ENCODE results near the gene TAF10.

TAF10 gene

GRCh38 chr11:6566704-6567370 is 45.2 kb downstream of the TAF10 start:
- ChIA-PET CTCF (interaction anchor here (0.9 kb wide), 1 partner anchor 36 kb away, joined by 3 read pairs; no protein-coding TSS in a partner anchor), POLR2A (no interaction called here)
- TF ChIP-seq, protein P1, sequence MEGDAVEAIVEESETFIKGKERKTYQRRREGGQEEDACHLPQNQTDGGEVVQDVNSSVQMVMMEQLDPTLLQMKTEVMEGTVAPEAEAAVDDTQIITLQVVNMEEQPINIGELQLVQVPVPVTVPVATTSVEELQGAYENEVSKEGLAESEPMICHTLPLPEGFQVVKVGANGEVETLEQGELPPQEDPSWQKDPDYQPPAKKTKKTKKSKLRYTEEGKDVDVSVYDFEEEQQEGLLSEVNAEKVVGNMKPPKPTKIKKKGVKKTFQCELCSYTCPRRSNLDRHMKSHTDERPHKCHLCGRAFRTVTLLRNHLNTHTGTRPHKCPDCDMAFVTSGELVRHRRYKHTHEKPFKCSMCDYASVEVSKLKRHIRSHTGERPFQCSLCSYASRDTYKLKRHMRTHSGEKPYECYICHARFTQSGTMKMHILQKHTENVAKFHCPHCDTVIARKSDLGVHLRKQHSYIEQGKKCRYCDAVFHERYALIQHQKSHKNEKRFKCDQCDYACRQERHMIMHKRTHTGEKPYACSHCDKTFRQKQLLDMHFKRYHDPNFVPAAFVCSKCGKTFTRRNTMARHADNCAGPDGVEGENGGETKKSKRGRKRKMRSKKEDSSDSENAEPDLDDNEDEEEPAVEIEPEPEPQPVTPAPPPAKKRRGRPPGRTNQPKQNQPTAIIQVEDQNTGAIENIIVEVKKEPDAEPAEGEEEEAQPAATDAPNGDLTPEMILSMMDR (IDR thresholded peaks at IDR 0.05; ENCODE audit: control extremely low read depth, extremely low read depth, low read depth, missing control alignments): no peak
- no peak for DNase-seq (ENCODE audit: extremely low spot score)

GRCh38 chr11:6565988-6566703 is 45.9 kb downstream of the TAF10 start:
- DNase-seq (ENCODE audit: extremely low spot score): no peak
- ChIA-PET CTCF (interaction anchor here (0.9 to 1.3 kb wide), 3 partner anchors 10 to 123 kb away, joined by 3 read pairs; no protein-coding TSS in a partner anchor), POLR2A (no interaction called here)
- TF ChIP-seq, protein P1 (IDR thresholded peaks at IDR 0.05; ENCODE audit: control extremely low read depth, extremely low read depth, low read depth, missing control alignments): no peak

GRCh38 chr11:6565325-6565724 is 46.7 kb downstream of the TAF10 start:
- TF ChIP-seq, protein P1 (IDR thresholded peaks at IDR 0.05; ENCODE audit: control extremely low read depth, extremely low read depth, low read depth, missing control alignments): no peak
- ChIA-PET CTCF (interaction anchor here (1.2 to 1.3 kb wide), 2 partner anchors 10 to 122 kb away, joined by 3 read pairs; no protein-coding TSS in a partner anchor), POLR2A (no interaction called here)
- no peak for DNase-seq (ENCODE audit: extremely low spot score)

GRCh38 chr11:6563667-6564066 is 48.3 kb downstream of the TAF10 start:
- TF ChIP-seq, protein P1 (IDR thresholded peaks at IDR 0.05; ENCODE audit: control extremely low read depth, extremely low read depth, low read depth, missing control alignments): no peak
- ChIA-PET CTCF (interaction anchor here (1.0 to 1.2 kb wide), 3 partner anchors 16 to 34 kb away, joined by 3 to 5 read pairs (median 3); no protein-coding TSS in a partner anchor), POLR2A (no interaction called here)
- peak; percentile 14 for DNase-seq (ENCODE audit: extremely low spot score)

- TF ChIP-seq, protein P1 (IDR thresholded peaks at IDR 0.05; ENCODE audit: control extremely low read depth, extremely low read depth, low read depth, missing control alignments): no peak
- no peak for DNase-seq (ENCODE audit: extremely low spot score)
- POLR2A ChIA-PET: no interaction called here
- CTCF ChIA-PET: interaction anchor here (1.0 to 1.2 kb wide), 4 partner anchors 17 to 34 kb away, joined by 3 to 5 read pairs (median 3); no protein-coding TSS in a partner anchor
Measured at GRCh38 chr11:6563121-6563619, 48.8 kb downstream of the TAF10 start.

- ChIA-PET POLR2A (no interaction called here), CTCF (interaction anchor here (0.7 kb wide), 1 partner anchor 10 kb away, joined by 3 read pairs; no protein-coding TSS in a partner anchor)
- TF ChIP-seq, protein P1 (IDR thresholded peaks at IDR 0.05; ENCODE audit: control extremely low read depth, extremely low read depth, low read depth, missing control alignments): no peak
- no peak for DNase-seq (ENCODE audit: extremely low spot score)
Measured at GRCh38 chr11:6561288-6561687, 50.7 kb downstream of the TAF10 start.
